RWPE1 (cell line): ENCODE results near the gene CMC4.

Experiments used
- CTCF ChIA-PET: fragments of 350-600 bp; sonication (Branson Sonifier 250); formaldehyde crosslinking; extraction: SDS; loops from one replicate; lab custom pipeline; 2021; lab: Yijun Ruan, JAX
- POLR2A ChIA-PET: fragments of 400-600 bp; formaldehyde crosslinking; extraction: SDS; loops from one replicate; lab custom pipeline; 2020; ENCODE audit warnings: antibody characterized with exemption; ENCODE audit not compliant: low non-redundant PET; lab: Yijun Ruan, JAX
- DNase-seq: peaks from one replicate; pipeline ENCODE4 v3.0.0; 2012; ENCODE audit warnings: low spot score
- H3K27ac ChIP-seq: fragments of 450-650 bp; 2 replicates; pipeline ENCODE4 v1.5.1; 2017
- CTCF ChIP-seq: fragments of 450-650 bp; conservative IDR thresholded peaks from 2 replicates; pipeline ENCODE4 v1.5.1; 2017; ENCODE audit warnings: low read depth, mild to moderate bottlenecking

CMC4 gene

GRCh38 chrX:155070975-155071693 lies at the start of gene CMC4, which contains the start of the genes BRCC3 and MTCP1:
Gene CMC4 (minus strand): TSS chrX:155071136. CDS start chrX:155064023, 7,113 bp downstream.
Gene BRCC3 (plus strand): TSS chrX:155071508. CDS start chrX:155071528, 20 bp downstream.
Gene MTCP1 (minus strand): TSS chrX:155071136. CDS start chrX:155066010, 5,126 bp downstream.
- POLR2A ChIA-PET, result no interaction called here
- CTCF ChIA-PET, result no interaction called here

GRCh38 chrX:155115174-155115819 lies 44.4 kb upstream of the CMC4 start:
- CTCF ChIA-PET, result no interaction called here
- H3K27ac ChIP-seq, result no peak overlapping the region
- DNase-seq, result no peak
- POLR2A ChIA-PET, result no interaction called here
- no peak for TF ChIP-seq CTCF

More at GRCh38 chrX:155070975-155071693, at the start of gene CMC4, which contains the start of the genes BRCC3 and MTCP1:
- H3K27ac ChIP-seq, result peak within 1 kb of the TSS; percentile 82
- TF ChIP-seq CTCF, result no peak
- DNase-seq, result peak; percentile 68

GRCh38 chrX:155113097-155113496 lies 42.2 kb upstream of the CMC4 start:
- no peak for TF ChIP-seq CTCF
- H3K27ac ChIP-seq, result no peak overlapping the region
- POLR2A ChIA-PET, result no interaction called here
- DNase-seq, result no peak
- CTCF ChIA-PET, result no interaction called here

- POLR2A ChIA-PET, result no interaction called here
Observed at GRCh38 chrX:155112171-155112570, 41.2 kb upstream of the CMC4 start.

GRCh38 chrX:155108427-155108826 lies 37.5 kb upstream of the CMC4 start:
- no peak for DNase-seq
- no peak for TF ChIP-seq CTCF
- ChIA-PET CTCF (interaction anchor here (1.1 kb wide), 1 partner anchor 13 kb away, joined by 3 read pairs; no protein-coding TSS in a partner anchor), POLR2A (no interaction called here)
- H3K27ac ChIP-seq, result no peak overlapping the region

More at GRCh38 chrX:155112171-155112570, 41.2 kb upstream of the CMC4 start:
- CTCF ChIA-PET, result interaction anchor here (0.6 kb wide), 1 partner anchor 497 kb away, joined by 3 read pairs; no protein-coding TSS in a partner anchor
- DNase-seq, result peak; percentile 55
- no peak overlapping the region for H3K27ac ChIP-seq
- TF ChIP-seq CTCF, result no peak

- no peak for TF ChIP-seq CTCF
- H3K27ac ChIP-seq, result no peak overlapping the region
- no peak for DNase-seq
- CTCF ChIA-PET, result interaction anchor here (0.6 kb wide), 1 partner anchor 71 kb away, joined by 3 read pairs; no protein-coding TSS in a partner anchor
- POLR2A ChIA-PET, result no interaction called here
Observed at GRCh38 chrX:155105919-155106318, 35.0 kb upstream of the CMC4 start.
